BLaER1 treated with 17β-estradiol and CSF1 and Interleukin-3, amounts not matched to agents 10 nM and 100 nM (cell line): ENCODE data around the gene SERPINH1.

Experiments
- H3K27ac ChIP-seq, 11 experiments: shearing (Covaris generic); formaldehyde crosslinking; 2 replicates each; pipeline ENCODE4 v1.8.1; 2022
- H3K27me3 ChIP-seq, 11 experiments: shearing (Covaris generic); formaldehyde crosslinking; 2 replicates each; pipeline ENCODE4 v1.8.1; 2022
- H3K36me3 ChIP-seq, 11 experiments: shearing (Covaris generic); formaldehyde crosslinking; 2 replicates each; pipeline ENCODE4 v1.8.1; 2022
- H3K4me1 ChIP-seq, 10 experiments: shearing (Covaris generic); formaldehyde crosslinking; 2 replicates each; pipeline ENCODE4 v1.8.1; 2022
- H3K4me2 ChIP-seq, 11 experiments: shearing (Covaris generic); formaldehyde crosslinking; 2 replicates each; pipeline ENCODE4 v1.8.1; 2022
- H3K4me3 ChIP-seq, 10 experiments: shearing (Covaris generic); formaldehyde crosslinking; 2 replicates each; pipeline ENCODE4 v1.8.1; 2022
- H3K9ac ChIP-seq, 11 experiments: shearing (Covaris generic); formaldehyde crosslinking; 2 replicates each; pipeline ENCODE4 v1.8.1; 2022
- H3K9me3 ChIP-seq, 11 experiments: shearing (Covaris generic); formaldehyde crosslinking; replicated peaks in 1 of 11; 2 replicates each; pipeline ENCODE4 v1.8.1; 2022
- H4K20me1 ChIP-seq, 11 experiments: shearing (Covaris generic); formaldehyde crosslinking; 2 replicates each; pipeline ENCODE4 v1.8.1; 2022
- Cebpa-rat ChIP-seq, 11 experiments: shearing (Covaris generic); IDR thresholded peaks; 2 replicates each; pipeline ENCODE4 v1.8.1; 2022

The SERPINH1 gene

GRCh38 chr11:75562048-75562835 is at the start of gene SERPINH1:
Gene SERPINH1, plus strand, starts transcription at chr11:75562253. Its CDS starts 4,097 bp downstream, at chr11:75566350.
- H3K36me3 ChIP-seq = peaks cover 11 to 27% (median 17%) of the 10 kb centered on the region in 11 experiments
- H3K9ac ChIP-seq = peak within 1 kb of the TSS; percentile 82 to 94 (median 92)
- no peak for TF ChIP-seq Cebpa-rat (IDR thresholded peaks at IDR 0.05)
- peak within 1 kb of the TSS; percentile 80 to 98 (median 92) for H3K27ac ChIP-seq
- no peaks in the 10 kb centered on the region for H3K9me3 ChIP-seq
- peak within 1 kb of the TSS; percentile 77 to 94 (median 88) for H3K4me3 ChIP-seq
- H3K27me3 ChIP-seq = no peaks in the 10 kb centered on the region
- H4K20me1 ChIP-seq = peaks cover 0 to 29% (median 18%) of the 10 kb centered on the region in 11 experiments; a peak in 10 of 22 replicates
- H3K4me1 ChIP-seq = peaks cover 36 to 60% (median 46%) of the 10 kb centered on the region in 10 experiments
- peak within 1 kb of the TSS; percentile 90 to 98 (median 93) for H3K4me2 ChIP-seq

GRCh38 chr11:75513250-75513649 is 48.8 kb upstream of the SERPINH1 start:
- Histone ChIP-seq H3K9me3 (peaks cover 0 to 13% (median 7%) of the 10 kb centered on the region in 11 experiments; a peak in 12 of 22 replicates), H3K4me1 (peaks cover 30 to 53% (median 45%) of the 10 kb centered on the region in 10 experiments), H3K36me3 (peaks cover 0 to 4% (median 0%) of the 10 kb centered on the region in 11 experiments; a peak in 5 of 22 replicates), H3K4me2 (no peak overlapping the region), H3K27ac (no peak overlapping the region), H3K27me3 (no peaks in the 10 kb centered on the region), H3K9ac (no peak overlapping the region), H4K20me1 (peaks cover 0 to 24% (median 0%) of the 10 kb centered on the region in 11 experiments; a peak in 5 of 22 replicates), H3K4me3 (no peak overlapping the region)
- no peak for TF ChIP-seq Cebpa-rat (IDR thresholded peaks at IDR 0.05)

- no peak overlapping the region for H3K4me3 ChIP-seq
- H3K27me3 ChIP-seq = no peaks in the 10 kb centered on the region
- H3K36me3 ChIP-seq = peaks cover 0 to 4% (median 0%) of the 10 kb centered on the region in 11 experiments; a peak in 5 of 22 replicates
- no peak overlapping the region for H3K27ac ChIP-seq
- H3K9ac ChIP-seq = no peak overlapping the region
- peaks cover 29 to 50% (median 46%) of the 10 kb centered on the region in 10 experiments for H3K4me1 ChIP-seq
- no peak for TF ChIP-seq Cebpa-rat (IDR thresholded peaks at IDR 0.05)
- peaks cover 0 to 13% (median 7%) of the 10 kb centered on the region in 11 experiments; a peak in 12 of 22 replicates for H3K9me3 ChIP-seq
- H3K4me2 ChIP-seq = peak overlapping the region; percentile 0 to 60 (median 33); a peak in 14 of 22 replicates
- H4K20me1 ChIP-seq = peaks cover 0 to 37% (median 0%) of the 10 kb centered on the region in 11 experiments; a peak in 8 of 22 replicates
Observed at GRCh38 chr11:75514596-75514995, 47.5 kb upstream of the SERPINH1 start.

- Histone ChIP-seq H3K9me3 (peaks cover 0 to 13% (median 7%) of the 10 kb centered on the region in 11 experiments; a peak in 12 of 22 replicates), H3K9ac (no peak overlapping the region)
Observed at GRCh38 chr11:75516140-75516539, 45.9 kb upstream of the SERPINH1 start.

GRCh38 chr11:75516886-75517285 is 45.2 kb upstream of the SERPINH1 start:
- Histone ChIP-seq H3K27ac (peak overlapping the region in 4 of 11 experiments; percentile 11 to 35 (median 34); a peak in 3 of 22 replicates), H3K36me3 (peaks cover 0 to 4% (median 0%) of the 10 kb centered on the region in 11 experiments; a peak in 5 of 22 replicates), H3K4me1 (peaks cover 29 to 61% (median 54%) of the 10 kb centered on the region in 10 experiments), H3K27me3 (no peaks in the 10 kb centered on the region), H3K4me3 (no peak overlapping the region), H4K20me1 (peaks cover 0 to 52% (median 7%) of the 10 kb centered on the region in 11 experiments; a peak in 10 of 22 replicates), H3K9me3 (peaks cover 0 to 13% (median 7%) of the 10 kb centered on the region in 11 experiments; a peak in 12 of 22 replicates), H3K9ac (no peak overlapping the region; a peak in 1 of 22 replicates), H3K4me2 (peak overlapping the region; percentile 51 to 82 (median 75))
- no peak for TF ChIP-seq Cebpa-rat (IDR thresholded peaks at IDR 0.05)

More at GRCh38 chr11:75516140-75516539, 45.9 kb upstream of the SERPINH1 start:
- H3K36me3 ChIP-seq = peaks cover 0 to 4% (median 0%) of the 10 kb centered on the region in 11 experiments; a peak in 5 of 22 replicates
- no peak for TF ChIP-seq Cebpa-rat (IDR thresholded peaks at IDR 0.05)
- no peak overlapping the region for H3K4me3 ChIP-seq
- peaks cover 0 to 53% (median 7%) of the 10 kb centered on the region in 11 experiments; a peak in 9 of 22 replicates for H4K20me1 ChIP-seq
- peaks cover 29 to 61% (median 54%) of the 10 kb centered on the region in 10 experiments for H3K4me1 ChIP-seq
- 0 out of 22 replicates have a peak overlapping the region, but pooled peaks of 1 of the 11 experiments have one; percentile 18 for H3K27ac ChIP-seq
- peak overlapping the region in 9 of 11 experiments; percentile 66 to 82 (median 78); a peak in 7 of 22 replicates for H3K4me2 ChIP-seq
- H3K27me3 ChIP-seq = no peaks in the 10 kb centered on the region

- peak overlapping the region; percentile 51 to 82 (median 75) for H3K4me2 ChIP-seq
- peaks cover 0 to 13% (median 7%) of the 10 kb centered on the region in 11 experiments; a peak in 12 of 22 replicates for H3K9me3 ChIP-seq
- peaks cover 0 to 63% (median 11%) of the 10 kb centered on the region in 11 experiments; a peak in 12 of 22 replicates for H4K20me1 ChIP-seq
- peaks cover 26 to 72% (median 62%) of the 10 kb centered on the region in 10 experiments for H3K4me1 ChIP-seq
- no peak for TF ChIP-seq Cebpa-rat (IDR thresholded peaks at IDR 0.05)
- H3K27ac ChIP-seq = peak overlapping the region in 3 of 11 experiments; percentile 11 to 50 (median 35); a peak in 3 of 22 replicates
- H3K4me3 ChIP-seq = no peak overlapping the region
- peak overlapping the region in 3 of 11 experiments; percentile 10 to 25 (median 23); a peak in 4 of 22 replicates for H3K9ac ChIP-seq
- H3K27me3 ChIP-seq = peaks cover 0 to 7% (median 2%) of the 10 kb centered on the region in 11 experiments; a peak in 11 of 22 replicates
- H3K36me3 ChIP-seq = peaks cover 0 to 4% (median 0%) of the 10 kb centered on the region in 11 experiments; a peak in 5 of 22 replicates
Observed at GRCh38 chr11:75518204-75518549, 43.9 kb upstream of the SERPINH1 start.

- peaks cover 6 to 15% (median 11%) of the 10 kb centered on the region in 11 experiments; a peak in 21 of 22 replicates for H3K27me3 ChIP-seq
- peaks cover 33 to 80% (median 71%) of the 10 kb centered on the region in 10 experiments for H3K4me1 ChIP-seq
- peak overlapping the region; percentile 28 to 82 (median 75) for H3K4me2 ChIP-seq
- peaks cover 0 to 13% (median 7%) of the 10 kb centered on the region in 11 experiments; a peak in 12 of 22 replicates for H3K9me3 ChIP-seq
- H3K36me3 ChIP-seq = peaks cover 0 to 4% (median 0%) of the 10 kb centered on the region in 11 experiments; a peak in 5 of 22 replicates
- TF ChIP-seq Cebpa-rat (IDR thresholded peaks at IDR 0.05) = no peak
- peak overlapping the region in 4 of 11 experiments; percentile 10 to 25 (median 24); a peak in 5 of 22 replicates for H3K9ac ChIP-seq
- H3K4me3 ChIP-seq = no peak overlapping the region
- peak overlapping the region in 3 of 11 experiments; percentile 12 to 50 (median 35); a peak in 2 of 22 replicates for H3K27ac ChIP-seq
- peaks cover 0 to 64% (median 19%) of the 10 kb centered on the region in 11 experiments; a peak in 14 of 22 replicates for H4K20me1 ChIP-seq
Observed at GRCh38 chr11:75518771-75519653, 43.0 kb upstream of the SERPINH1 start.
